HEK293 (cell line): ENCODE results near the gene KCNQ1.

Source experiments
- MEIS1 ChIP-seq: sonication (generic); formaldehyde crosslinking; IDR thresholded peaks from 2 replicates; pipeline ENCODE4 v1.8.1; 2022; ENCODE audit warnings: missing genetic modification reagents, mild to moderate bottlenecking, borderline replicate concordance
- YY1 ChIP-seq: fragments of 450-650 bp; formaldehyde crosslinking; IDR thresholded peaks from 2 replicates; pipeline ENCODE4 v1.5.1; 2018; ENCODE audit warnings: missing biosample characterization, missing genetic modification characterization
- ZNF140 ChIP-seq: fragments of 450-650 bp; formaldehyde crosslinking; IDR thresholded peaks from 2 replicates; pipeline ENCODE4 v1.5.1; 2016; ENCODE audit warnings: missing biosample characterization, missing genetic modification characterization
- ZNF341 ChIP-seq: fragments of 450-650 bp; formaldehyde crosslinking; IDR thresholded peaks from 2 replicates; pipeline ENCODE4; 2016; ENCODE audit warnings: low read depth, missing biosample characterization, missing genetic modification characterization
- ZNF596 ChIP-seq: fragments of 450-650 bp; IDR thresholded peaks from 2 replicates; pipeline ENCODE4 v1.5.0; 2018; ENCODE audit warnings: missing biosample characterization, mild to moderate bottlenecking, missing genetic modification characterization, moderate library complexity
- ZNF600 ChIP-seq: fragments of 450-650 bp; formaldehyde crosslinking; IDR thresholded peaks from 2 replicates; pipeline ENCODE4 v1.5.1; 2016; ENCODE audit warnings: missing biosample characterization, missing genetic modification characterization
- ZNF654 ChIP-seq: fragments of 450-650 bp; formaldehyde crosslinking; IDR thresholded peaks from 2 replicates; pipeline ENCODE4 v1.5.1; 2016; ENCODE audit warnings: low read depth, missing biosample characterization, missing genetic modification characterization
- ZNF747 ChIP-seq: fragments of 450-650 bp; formaldehyde crosslinking; IDR thresholded peaks from 2 replicates; pipeline ENCODE4 v1.5.1; 2016; ENCODE audit warnings: missing biosample characterization, missing genetic modification characterization
- TF ChIP-seq, protein P1 (sequence below): fragments of 450-650 bp; formaldehyde crosslinking; IDR thresholded peaks from 2 replicates; pipeline ENCODE4 v1.5.1; 2016; ENCODE audit warnings: missing biosample characterization, missing genetic modification characterization
- TF ChIP-seq, protein P2 (sequence below): fragments of 450-650 bp; formaldehyde crosslinking; IDR thresholded peaks from 2 replicates; pipeline ENCODE4 v1.5.1; 2016; ENCODE audit warnings: missing biosample characterization, missing genetic modification characterization, low read depth

DNA sequence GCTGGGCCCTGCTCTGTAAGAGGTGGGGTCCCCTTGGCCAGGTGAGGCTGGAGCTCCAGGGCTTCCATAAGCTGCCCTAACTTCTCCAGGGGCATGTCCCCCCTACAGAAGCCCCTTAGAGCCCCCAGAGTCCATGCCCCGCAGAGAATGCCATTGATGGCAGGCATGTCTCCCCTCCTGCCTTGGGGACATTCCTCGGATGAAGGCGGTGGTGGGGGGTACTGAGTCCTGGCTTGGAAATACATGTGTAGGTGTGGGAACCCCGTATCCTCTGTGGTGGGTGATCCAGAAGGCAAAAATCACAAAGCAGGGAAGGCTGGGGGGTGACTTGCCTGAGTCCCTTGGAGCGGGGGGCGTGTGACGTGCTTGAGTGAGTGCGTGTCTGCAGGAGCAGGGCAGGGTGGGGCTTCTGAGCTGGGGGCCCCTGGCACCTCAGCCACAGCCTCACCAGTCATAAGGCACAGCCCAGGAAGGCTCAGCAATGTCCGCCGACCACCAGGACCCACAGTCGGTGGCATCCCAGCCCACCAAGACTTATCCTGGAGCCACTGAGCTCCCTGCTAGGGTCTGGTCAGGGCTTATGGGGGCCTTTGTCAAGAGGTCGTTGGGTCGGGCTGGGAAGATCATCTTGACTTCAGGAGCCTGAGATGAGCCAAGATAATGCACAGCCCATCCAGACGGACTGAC is 324.7 kb downstream of the KCNQ1 start:
- no peak for TF ChIP-seq ZNF654 (tag by site-specific recombination)
- no peak for TF ChIP-seq ZNF600 (tag by site-specific recombination)
- TF ChIP-seq, protein P1, sequence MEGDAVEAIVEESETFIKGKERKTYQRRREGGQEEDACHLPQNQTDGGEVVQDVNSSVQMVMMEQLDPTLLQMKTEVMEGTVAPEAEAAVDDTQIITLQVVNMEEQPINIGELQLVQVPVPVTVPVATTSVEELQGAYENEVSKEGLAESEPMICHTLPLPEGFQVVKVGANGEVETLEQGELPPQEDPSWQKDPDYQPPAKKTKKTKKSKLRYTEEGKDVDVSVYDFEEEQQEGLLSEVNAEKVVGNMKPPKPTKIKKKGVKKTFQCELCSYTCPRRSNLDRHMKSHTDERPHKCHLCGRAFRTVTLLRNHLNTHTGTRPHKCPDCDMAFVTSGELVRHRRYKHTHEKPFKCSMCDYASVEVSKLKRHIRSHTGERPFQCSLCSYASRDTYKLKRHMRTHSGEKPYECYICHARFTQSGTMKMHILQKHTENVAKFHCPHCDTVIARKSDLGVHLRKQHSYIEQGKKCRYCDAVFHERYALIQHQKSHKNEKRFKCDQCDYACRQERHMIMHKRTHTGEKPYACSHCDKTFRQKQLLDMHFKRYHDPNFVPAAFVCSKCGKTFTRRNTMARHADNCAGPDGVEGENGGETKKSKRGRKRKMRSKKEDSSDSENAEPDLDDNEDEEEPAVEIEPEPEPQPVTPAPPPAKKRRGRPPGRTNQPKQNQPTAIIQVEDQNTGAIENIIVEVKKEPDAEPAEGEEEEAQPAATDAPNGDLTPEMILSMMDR (tag by site-specific recombination): no peak
- TF ChIP-seq YY1 (tag by site-specific recombination): no peak
- TF ChIP-seq, protein P2, sequence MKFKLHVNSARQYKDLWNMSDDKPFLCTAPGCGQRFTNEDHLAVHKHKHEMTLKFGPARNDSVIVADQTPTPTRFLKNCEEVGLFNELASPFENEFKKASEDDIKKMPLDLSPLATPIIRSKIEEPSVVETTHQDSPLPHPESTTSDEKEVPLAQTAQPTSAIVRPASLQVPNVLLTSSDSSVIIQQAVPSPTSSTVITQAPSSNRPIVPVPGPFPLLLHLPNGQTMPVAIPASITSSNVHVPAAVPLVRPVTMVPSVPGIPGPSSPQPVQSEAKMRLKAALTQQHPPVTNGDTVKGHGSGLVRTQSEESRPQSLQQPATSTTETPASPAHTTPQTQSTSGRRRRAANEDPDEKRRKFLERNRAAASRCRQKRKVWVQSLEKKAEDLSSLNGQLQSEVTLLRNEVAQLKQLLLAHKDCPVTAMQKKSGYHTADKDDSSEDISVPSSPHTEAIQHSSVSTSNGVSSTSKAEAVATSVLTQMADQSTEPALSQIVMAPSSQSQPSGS (tag by site-specific recombination): no peak
- TF ChIP-seq ZNF747: no peak
- TF ChIP-seq ZNF596: no peak
- no peak for TF ChIP-seq MEIS1 (CRISPR knock-in tag)
- no peak for TF ChIP-seq ZNF341 (tag by site-specific recombination)
- TF ChIP-seq ZNF140 (tag by site-specific recombination): no peak
